Activated CD8-positive, alpha-beta memory T cell treated with anti-CD3 and anti-CD28 coated beads for 4 hours (primary cell): ENCODE results near the gene AUH.

Experiments used
- DNase-seq, 2 donors: peaks; one replicate each; pipeline ENCODE4 v3.0.0-alpha.2; 2020; ENCODE audit warnings: low read depth in 2 of 2

Gene AUH

DNA sequence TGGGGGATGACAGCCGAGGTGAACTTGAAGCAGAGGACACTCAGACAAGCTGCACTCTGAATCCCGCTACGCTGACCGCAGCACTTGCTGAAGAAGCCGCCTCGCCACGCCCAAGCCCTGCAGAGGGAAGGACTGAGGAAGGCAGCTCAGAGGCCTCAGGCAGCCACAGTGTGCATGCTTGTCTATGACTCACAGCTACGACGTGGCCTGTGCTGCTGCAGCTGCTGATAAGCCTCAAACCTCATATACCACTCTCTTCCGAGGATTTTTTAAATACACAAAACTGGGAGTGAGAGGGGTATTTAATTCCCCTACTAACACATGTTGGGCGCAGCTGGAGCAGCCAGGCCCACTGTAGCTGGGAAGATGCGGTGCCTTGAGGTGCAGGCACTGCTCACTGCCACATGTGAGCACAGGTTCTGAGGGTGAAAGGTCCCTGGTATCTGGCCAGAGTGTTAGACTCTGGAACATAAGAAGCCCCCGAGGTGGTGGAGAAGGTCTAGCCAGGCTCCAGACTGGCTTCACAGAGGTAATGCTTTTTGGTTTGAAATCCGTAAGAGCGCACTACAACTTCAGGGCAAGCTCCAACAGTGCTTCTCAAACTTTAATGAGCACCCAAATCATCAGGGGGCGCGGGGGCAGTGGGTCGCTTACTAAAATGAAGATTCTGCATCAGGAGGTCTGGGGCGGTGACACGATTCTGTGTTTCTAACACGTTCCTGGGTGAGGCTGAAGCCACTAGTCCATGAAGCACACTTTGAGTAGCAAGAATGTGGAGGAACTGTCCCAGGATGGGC is 196.8 kb downstream of the AUH start:
- DNase-seq = peak; percentile 44 to 59
